ENCODE results near the gene NOC2L.

NOC2L gene

DNA sequence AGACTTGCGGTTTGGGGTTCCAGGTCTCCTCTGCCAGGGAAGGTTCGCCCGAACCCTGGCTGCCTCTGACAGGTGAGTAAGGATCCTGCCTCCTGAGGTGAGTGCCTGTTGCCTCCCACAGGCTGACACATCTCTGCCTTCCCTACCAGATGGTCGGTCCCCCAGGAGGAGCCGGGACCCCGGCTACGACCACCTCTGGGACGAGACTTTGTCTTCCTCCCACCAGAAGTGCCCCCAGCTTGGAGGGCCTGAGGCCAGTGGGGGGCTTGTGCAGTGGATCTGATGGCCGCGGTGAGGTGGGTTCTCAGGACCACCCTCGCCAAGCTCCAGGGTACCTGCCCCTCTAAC is 15.2 kb upstream of the NOC2L start:
- no peak for DNase-seq

DNA sequence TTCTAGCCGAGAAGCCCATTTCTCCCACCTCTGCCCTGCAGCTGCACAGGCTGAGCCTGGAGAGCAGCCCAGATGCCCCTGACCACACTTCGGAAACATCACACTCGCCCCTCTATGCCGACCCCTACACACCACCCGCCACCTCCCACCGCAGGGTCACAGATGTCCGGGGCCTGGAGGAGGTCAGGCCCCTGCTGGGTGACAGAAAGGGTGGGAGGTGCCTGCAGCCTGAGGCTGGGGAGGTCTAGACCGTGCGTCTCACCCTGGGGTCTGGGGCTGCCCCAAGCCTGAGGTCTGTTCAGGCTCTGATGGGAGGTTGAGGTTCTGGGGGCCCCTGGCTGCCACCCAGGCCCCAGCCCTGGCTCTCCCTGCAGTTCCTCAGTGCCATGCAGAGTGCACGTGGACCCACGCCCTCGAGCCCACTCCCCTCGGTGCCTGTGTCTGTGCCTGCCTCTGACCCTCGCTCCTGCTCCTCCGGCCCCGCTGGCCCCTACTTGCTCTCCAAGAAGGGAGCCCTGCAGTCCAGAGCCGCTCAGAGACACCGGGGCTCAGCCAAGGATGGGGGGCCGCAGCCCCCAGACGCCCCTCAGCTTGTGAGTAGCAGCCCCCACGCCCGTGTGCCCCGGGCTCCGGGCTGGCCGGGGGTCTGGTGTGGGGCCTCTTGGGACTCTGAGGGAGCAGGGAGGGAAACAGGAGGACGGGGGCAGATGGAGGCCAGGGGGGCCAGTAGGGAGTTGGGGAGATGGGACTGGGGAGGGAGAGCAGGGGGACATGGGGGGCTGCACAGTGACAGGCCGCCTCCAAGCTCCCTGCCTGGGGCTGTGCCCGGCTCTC is 14.6 kb upstream of the NOC2L start:
- DNase-seq: no peak

DNA sequence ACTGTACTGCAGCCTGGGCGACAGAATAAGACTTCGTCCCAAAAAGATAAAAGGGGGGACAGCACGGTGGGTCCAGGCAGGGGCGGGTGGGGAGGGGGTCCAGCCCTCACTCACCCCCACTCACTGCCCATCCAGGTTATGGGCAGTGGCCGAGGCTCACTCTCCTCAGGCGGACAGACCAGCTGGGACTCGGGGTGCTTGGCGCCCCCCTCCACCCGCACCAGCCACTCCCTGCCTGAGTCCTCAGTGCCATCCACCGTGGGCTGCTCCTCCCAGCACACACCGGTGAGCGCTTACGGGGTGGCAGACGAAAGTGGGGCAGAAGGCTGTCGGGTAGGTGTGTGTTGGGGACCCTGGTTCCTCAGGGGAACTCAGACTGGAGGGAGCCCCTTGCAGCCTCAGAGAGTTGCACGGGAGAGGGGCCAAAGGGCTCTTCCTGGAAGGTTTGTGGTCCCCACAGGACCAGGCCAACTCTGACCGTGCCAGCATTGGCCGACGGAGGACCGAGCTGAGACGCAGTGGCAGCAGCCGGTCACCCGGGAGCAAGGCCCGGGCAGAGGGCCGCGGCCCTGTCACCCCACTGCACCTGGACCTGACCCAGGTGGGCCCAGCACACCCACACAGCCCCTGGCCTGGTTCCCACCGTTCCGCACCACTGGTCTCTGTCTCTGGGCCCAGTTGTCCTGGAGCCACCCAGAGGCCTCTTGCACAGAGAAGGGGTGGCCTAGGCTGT is 13.8 kb upstream of the NOC2L start:
- no peak for DNase-seq

DNA sequence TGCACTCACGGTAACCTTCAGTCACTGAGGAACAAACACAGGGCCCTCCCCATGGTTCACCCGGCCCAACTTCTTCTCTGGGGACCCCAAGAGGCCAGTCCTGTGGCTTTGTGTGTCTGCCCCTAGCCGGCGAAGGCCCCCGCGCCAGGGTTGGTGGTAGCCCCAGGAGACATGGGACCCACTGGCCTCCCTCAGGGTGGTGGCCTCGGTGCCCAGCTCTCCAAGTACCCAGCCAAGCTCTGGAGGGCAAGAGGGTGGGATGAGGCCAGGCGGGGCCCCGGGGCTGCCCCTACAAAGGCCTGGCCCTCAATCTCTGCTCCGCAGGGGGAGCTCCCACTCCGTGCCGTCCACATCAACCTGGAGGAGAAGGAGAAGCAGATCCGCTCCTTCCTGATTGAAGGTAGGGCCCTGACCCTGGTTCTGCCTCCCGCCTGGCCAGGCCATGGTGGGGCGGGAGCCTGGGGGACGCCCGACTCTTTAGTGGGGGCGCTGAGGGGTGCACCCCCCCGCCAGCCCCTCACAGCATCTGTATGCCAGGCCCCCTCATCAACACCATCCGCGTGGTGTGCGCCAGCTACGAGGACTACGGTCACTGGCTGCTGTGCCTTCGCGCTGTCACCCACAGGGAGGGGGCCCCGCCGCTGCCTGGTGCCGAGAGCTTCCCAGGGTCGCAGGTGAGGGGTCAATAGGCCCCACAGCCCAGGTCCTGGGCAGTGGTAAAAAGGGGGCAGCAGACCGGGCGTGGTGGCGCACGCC is 12.9 kb upstream of the NOC2L start:
- no peak for DNase-seq

DNA sequence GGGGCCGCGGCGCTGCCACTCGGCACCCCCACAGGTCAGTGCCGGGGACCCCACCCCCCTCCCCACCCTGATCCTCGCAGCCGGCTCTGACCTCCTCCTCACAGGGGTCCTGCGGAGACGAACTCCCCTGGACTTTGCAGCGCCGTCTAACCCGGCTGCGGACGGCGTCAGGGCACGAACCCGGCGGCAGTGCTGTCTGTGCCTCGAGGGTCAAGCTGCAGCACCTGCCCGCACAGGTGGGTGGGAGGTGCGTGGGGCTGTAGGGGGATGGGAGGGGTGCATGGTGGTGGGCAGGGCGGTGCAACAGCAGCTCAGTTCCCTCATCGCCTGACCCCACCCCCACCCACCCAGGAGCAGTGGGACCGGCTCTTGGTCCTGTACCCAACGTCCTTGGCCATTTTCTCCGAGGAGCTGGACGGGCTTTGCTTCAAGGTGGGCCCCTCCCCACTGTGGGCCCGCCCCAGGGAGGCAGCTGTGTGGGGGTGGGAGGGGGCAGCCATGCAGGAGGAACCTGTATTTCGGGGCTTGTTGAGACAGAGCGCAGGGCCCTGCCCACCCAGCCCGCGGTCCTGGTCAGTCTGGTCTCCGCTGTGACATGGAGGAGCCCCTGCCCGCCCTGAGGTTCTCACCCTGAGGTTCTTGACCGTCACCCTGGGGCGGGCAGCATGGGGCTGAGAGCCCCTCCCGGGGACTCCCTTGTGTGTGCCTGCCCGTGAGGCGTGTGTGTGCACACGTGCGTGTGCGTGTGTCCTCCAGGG is 12.1 kb upstream of the NOC2L start:
- DNase-seq: no peak

DNA sequence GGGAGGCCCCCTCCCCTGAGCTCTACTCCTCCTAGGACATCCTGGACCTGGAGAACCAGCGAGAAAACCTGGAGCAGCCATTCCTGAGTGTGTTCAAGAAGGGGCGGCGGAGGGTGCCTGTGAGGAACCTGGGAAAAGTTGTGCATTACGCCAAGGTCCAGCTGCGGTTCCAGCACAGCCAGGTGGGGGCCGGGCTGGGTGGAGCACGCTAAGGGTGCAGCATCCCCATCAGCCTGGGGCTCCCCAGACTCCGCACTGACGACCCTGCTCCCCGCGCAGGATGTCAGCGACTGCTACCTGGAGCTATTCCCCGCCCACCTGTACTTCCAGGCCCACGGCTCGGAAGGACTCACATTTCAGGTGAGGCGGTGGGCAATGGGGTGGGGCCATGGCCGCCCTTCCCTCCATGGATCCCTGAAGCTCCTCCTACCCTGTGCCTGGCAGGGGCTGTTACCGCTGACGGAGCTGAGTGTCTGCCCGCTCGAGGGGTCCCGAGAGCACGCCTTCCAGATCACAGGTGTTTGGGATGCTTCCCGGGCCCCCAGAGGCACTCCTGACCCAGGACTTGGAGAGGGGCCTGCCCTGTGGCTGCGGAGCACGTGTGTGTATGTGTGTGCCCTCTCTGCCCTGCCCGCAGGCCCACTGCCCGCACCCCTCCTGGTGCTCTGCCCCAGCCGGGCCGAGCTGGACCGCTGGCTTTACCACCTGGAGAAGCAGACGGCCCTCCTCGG is 11.4 kb upstream of the NOC2L start:
- DNase-seq: no peak

DNA sequence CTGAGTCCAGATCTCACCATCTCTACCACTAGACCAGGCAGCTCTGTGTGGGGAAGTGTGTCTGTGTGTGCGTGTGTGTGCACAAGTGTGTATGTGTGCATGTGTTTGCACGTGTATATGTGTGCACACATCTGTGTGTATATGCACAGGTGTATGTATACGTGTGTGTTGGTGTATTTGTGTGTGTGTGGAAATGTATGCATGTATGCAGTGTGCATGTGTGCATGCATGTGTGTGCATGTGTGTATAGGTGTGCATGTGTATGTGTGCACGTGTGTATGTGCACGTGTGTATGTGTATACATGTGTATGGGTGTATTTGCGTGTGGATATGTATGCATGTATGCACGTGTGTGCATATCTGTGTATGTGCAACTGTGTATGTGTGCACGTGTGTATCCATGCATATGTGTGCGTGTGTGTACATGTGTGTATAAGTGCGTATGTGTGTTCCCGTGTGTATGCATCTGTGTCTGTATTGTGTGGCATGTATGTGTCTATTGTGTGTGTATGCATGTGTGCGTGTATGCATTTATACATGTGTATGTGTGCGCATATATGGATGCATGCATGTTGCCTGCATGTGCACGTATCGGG is 10.3 kb upstream of the NOC2L start:
- DNase-seq: no peak

DNA sequence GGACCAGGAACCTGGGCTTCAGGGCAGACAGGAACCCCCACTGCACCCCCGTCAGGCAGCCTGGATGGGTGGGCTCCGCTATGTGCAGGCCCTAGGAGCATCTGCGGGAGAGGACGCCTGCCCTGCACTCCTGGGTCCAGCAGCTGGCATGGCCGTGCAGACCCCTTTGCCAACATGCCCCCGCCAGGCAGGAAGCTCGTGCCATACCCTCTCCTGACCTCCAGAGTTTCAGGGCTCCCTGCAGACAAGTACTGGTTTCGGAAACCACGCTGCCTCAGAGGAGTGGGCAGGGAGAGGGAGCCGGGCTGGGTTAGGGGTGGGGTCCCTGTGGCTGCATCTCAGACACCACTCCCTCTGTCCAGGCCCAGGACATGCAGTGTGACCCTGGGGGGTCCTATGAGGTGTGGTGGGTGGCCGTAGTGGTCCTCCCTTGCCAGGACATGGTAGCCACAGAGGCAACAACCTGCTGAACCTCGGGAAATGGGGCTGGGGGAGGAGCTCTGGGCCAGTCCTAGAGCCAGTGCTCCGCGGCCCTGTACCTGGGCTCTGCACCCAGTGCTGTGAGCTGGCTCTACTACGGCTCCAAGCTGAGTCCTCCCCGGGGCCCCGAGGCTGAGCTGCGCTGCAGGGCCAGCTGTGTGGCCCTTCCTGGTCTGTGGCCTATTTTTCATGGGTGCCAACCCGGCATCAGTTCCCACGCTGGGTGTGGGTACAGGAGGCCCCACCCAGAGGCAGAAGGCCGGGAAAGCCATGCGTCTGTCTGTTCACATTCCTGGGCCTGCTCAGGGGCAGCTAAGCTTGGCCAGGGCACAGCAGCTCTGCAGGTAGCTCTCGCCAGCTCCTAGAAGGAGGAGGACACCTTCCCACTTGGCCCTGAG is 8.6 kb upstream of the NOC2L start:
- DNase-seq: no peak

DNA sequence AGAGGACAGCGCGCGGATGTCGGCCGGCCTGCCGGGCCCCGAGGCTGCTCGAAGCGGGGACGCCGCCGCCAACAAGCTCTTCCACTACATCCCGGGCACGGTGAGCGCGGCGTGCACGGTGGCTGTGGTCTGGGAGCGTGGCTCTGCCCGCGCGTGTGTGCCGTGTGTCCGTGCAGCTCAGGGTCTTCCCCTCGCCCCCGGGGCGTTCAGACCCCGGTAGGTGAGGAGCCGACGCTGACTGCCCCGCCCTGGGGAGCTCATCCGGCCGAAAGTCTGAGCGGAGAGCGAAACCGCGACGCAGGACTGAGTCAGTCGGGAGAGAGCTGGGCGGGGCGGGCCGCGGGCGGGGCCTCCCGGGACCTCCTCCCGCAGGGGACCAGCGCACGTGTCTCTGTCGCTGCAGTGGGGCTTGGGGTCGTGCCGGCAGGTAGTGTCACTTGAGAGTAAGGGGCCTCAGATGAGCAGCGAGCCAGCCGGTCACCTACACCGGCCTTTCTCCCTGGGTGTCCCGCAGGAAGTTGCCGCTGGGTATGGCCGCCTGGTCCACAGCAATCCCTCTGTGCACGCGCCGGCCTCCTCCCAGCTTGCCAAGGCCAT is 7.7 kb upstream of the NOC2L start:
- DNase-seq: peak; percentile 93

DNA sequence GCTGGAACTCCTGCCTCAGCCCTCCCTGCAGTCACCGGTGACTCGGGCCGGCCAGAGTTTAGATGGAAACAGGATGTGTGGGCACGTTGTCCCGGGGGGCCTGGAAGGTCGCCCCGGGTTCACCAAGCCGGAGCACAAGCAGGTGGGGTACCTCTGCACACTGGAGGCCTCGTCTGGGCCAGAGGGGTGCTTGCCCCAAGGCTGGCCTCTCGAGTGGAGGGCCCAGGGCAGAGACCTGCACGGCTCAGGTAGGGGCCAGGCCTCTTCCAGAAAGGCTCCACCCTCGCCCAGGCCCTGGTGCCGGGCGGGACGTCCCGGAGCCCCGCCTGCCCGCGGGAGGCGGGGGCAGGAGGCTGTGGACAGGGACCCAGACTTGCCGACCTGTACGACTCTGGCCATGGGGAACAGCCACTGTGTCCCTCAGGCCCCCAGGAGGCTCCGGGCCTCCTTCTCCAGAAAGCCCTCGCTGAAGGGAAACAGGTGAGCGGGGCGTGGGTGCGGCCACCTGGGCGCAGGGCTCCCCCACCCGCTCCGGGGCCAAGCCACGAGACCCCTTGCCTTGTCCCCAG is 7.2 kb upstream of the NOC2L start, which contains the start of gene PLEKHN1:
Gene PLEKHN1, plus strand, starts transcription at position 348 of the 569 bp plus-strand sequence. Its CDS starts 50 bp downstream, at position 398.
- DNase-seq: peak; percentile 64

DNA sequence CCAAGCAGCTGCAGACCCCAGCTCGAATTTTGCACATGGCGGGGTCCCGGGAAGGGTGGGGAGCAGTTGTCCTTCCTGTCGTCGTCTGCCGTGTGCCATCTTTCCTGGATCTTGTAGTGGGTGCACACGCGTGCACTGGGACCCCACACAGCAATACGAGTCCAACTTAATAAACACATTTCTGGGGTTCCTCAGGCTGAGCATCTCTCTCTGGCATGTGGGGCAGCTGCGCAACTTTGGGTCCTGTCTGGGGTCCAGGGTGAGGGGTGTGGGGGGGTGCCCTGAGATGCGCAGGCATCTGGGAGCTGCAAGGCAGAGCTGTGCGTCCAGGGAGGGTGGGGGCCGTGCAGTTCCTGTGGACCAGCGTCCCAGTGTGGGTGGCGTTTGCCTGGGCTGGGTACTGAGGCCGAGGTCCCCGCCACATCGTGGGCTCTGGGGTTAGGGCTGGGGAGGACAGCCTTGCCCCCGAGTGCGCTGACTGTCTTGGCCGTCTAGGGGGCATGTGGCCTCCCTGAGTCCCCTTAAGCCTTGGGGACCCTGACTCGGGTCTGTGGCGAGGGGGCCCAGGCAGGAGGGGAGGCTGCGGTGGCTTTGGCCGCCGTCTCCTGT is 6.6 kb upstream of the NOC2L start:
- DNase-seq: no peak

DNA sequence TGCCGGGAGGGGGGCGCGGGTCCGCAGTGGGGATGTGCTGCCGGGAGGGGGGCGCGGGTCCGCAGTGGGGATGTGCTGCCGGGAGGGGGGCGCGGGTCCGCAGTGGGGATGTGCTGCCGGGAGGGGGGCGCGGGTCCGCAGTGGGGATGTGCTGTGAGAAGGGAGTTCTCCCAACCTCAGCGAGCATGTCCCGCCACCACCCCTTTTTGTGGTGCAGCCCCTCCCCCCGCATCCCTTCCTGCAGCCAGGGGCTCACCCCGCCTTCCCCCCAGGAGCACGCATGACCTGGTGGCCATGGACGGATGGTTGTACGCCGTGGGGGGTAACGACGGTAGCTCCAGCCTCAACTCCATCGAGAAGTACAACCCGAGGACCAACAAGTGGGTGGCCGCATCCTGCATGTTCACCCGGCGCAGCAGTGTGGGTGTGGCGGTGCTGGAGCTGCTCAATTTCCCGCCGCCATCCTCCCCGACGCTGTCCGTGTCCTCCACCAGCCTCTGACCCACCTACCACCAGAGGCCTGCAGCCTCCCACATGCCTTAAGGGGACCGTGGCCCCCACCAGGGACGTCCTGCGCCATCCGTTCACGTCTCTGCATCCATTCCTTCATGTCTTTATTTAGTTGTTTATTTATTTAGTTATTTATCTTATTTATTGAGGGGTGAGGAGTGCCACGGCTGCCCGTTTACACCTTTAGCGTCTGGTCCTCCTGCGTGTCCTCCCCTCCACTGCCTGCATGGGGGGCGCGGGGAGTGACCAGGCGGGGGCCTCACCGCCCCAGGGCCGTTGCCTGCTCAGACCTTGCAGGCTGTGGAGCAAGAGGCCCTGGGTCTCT is 5.9 kb upstream of the NOC2L start:
- no peak for DNase-seq

DNA sequence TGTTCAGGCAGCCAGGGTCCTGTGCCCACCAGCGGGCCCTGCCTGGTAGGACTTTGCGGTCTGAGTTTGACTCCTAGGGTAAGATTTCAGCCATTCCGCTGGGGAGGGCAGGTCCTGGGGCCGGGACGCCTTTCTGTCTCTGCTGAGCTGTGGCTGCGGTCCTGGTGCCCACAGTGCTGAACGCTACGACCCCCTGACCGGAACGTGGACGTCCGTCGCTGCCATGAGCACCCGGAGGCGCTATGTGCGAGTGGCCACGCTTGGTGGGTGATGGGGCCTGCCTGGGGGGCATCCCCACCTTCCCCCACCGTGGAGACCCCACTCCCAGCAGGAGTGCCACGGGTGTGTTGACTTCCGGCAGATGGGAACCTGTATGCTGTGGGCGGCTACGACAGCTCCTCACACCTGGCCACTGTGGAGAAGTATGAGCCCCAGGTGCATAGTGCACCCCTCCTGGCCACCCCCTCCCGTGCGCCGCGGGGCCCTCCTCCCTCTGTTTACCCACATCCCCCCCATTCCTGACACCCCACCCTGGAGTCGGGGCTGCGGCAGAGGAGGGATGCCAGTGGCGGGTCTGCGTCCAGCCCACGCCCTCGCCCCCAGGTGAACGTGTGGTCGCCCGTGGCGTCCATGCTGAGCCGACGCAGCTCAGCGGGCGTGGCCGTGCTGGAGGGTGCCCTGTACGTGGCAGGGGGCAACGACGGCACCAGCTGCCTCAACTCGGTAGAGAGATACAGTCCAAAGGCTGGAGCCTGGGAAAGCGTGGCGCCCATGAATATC is 4.9 kb upstream of the NOC2L start:
- no peak for DNase-seq

DNA sequence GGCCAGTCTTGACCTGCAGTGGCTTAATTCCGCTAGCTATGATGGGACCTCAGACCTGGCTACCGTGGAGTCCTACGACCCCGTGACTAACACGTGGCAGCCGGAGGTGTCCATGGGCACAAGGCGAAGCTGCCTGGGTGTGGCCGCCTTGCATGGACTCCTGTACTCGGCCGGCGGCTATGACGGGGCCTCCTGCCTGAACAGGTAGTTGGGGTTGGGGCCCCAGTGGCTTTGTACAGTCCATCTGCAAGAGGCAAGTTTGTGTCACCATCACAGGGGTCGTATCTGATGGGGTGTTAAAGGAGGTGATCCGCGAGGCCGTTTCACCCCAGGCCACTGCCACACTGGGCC is 4.2 kb upstream of the NOC2L start:
- DNase-seq: no peak

DNA sequence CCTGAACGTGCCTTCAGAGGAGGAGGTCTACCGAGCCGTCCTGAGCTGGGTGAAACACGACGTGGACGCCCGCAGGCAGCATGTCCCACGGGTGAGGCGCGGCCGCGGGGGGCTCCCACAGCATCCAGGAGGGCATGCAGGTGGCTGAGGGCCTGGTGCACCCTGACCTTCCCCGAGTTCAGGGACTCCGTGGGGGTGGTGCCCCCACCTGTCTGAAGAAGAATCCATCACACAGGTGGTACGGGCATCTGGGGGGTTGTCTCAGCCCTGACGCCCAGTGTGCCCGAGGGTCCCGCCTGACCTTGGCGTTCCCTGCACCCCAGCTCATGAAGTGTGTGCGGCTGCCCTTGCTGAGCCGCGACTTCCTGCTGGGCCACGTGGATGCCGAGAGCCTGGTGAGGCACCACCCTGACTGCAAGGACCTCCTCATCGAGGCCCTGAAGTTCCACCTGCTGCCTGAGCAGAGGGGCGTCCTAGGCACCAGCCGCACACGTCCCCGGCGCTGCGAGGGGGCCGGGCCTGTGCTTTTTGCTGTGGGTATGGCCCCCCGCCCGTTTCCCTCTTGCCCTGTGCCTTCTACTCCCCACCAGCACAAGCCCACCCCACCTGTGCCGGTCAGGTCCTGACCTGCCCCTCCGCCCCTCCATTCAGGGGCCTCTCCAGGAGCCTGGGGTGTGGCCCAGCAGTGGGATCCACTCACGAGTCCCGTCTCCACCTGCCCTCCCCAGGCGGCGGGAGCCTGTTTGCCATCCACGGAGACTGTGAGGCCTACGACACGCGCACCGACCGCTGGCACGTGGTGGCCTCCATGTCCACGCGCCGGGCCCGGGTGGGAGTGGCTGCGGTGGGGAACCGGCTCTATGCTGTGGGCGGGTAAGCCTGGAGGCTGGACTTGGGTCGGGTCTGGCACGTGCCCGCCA is 3.6 kb upstream of the NOC2L start:
- no peak for DNase-seq

DNA sequence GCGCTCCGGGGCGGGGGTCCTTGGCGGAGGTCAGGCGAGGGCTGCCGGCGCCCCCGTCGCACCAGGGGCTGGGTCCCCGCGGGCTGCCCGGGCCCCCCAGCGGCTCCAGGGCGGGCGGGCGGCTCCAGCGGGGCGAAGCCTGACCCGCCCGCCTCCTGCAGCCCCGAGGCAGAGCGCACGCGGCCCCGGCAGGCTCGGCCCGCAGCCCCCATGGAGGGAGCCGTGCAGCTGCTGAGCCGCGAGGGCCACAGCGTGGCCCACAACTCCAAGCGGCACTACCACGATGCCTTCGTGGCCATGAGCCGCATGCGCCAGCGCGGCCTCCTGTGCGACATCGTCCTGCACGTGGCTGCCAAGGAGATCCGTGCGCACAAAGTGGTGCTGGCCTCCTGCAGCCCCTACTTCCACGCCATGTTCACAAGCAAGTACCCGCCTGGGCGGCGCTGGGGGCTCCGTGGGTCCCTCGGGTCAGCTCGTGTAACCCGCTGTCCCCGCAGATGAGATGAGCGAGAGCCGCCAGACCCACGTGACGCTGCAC is 2.1 kb upstream of the NOC2L start:
- DNase-seq: no peak

Data from stimulated activated CD4-positive, alpha-beta T cell treated with anti-CD3 and anti-CD28 coated beads, Interleukin-15, amount 100 ng/mL, for 24 hours (primary cell).